Cardiac muscle cell (in vitro differentiated cells and primary cell): Measurements from ENCODE around the gene TTBK1. TPM values are rescaled to one million over a fixed set of nuclear protein-coding genes. Genes with fewer than 3 reads are reported as not detected.
A peak's percentile ranks its signal among the peaks of the same experiment; 100 is the strongest.

Source experiments
- DNase-seq, 2 donors: peaks; one replicate each; pipeline versions ENCODE4 v3.0.0 to v3.0.0-alpha.2; 2010 to 2017; ENCODE audit warnings: low read depth in 1 of 2, low spot score in 1 of 2
- H3K27ac ChIP-seq: fragments of 200-600 bp; sonication (generic); 2 replicates; pipeline ENCODE4 v1.5.1; 2016
- H3K27me3 ChIP-seq: fragments of 200-600 bp; sonication (generic); 2 replicates; pipeline ENCODE4 v1.6.0; 2016; ENCODE audit warnings: control low read depth
- H3K36me3 ChIP-seq: fragments of 200-600 bp; sonication (generic); 2 replicates; pipeline ENCODE4 v1.5.1; 2016; ENCODE audit warnings: control low read depth
- H3K4me1 ChIP-seq: fragments of 200-600 bp; sonication (generic); 2 replicates; pipeline ENCODE4 v1.8.1; 2017; ENCODE audit warnings: low read depth, mild to moderate bottlenecking, mixed run types
- H3K4me3 ChIP-seq: fragments of 200-600 bp; sonication (generic); 2 replicates; pipeline ENCODE4 v1.5.1; 2016; ENCODE audit warnings: mild to moderate bottlenecking
- H3K9me3 ChIP-seq: fragments of 200-600 bp; sonication (generic); 2 replicates; pipeline ENCODE4 v1.5.1; 2017; ENCODE audit warnings: low read depth, mild to moderate bottlenecking, control low read depth
- CTCF ChIP-seq: IDR thresholded peaks from 2 replicates; pipeline ENCODE4 v1.5.1; 2012; ENCODE audit warnings: low read depth, mild to moderate bottlenecking, low read length
- polyA plus RNA-seq: library from polyadenylated mRNA; unstranded; fragments of >200 nt; fragmentation: Nextera tagmentation; extraction: Ambion mirVana; gene quantifications from 2 replicates; pipeline ENCODE4 v1.2.1, GENCODE V29; 2016
- total RNA-seq: library from RNA; depleted of rRNA; stranded (reverse); fragments of >200 nt; gene quantifications from 2 replicates; pipeline ENCODE4 v1.2.3, GENCODE V29; 2016

The TTBK1 gene
- total and polyA plus RNA-seq, 2 experiments from 2014 or later = 0.15 to 1.0 TPM

GRCh38 chr6:43308101-43308989, 65.1 kb downstream of the TTBK1 start, which contains the start of gene CRIP3:
Gene CRIP3, minus strand, starts transcription at chr6:43308826. Its CDS starts 34 bp downstream, at chr6:43308792.
- Histone ChIP-seq H3K27ac (no peak within 1 kb of the TSS), H3K4me3 (peak within 1 kb of the TSS; percentile 9), H3K27me3 (peaks cover 11% of the 10 kb centered on the region), H3K9me3 (no peaks in the 10 kb centered on the region), H3K36me3 (no peaks in the 10 kb centered on the region), H3K4me1 (no peaks in the 10 kb centered on the region)
- TF ChIP-seq CTCF = peak; percentile 33
- DNase-seq = peak; percentile 36 to 67

GRCh38 chr6:43308990-43309477, 65.8 kb downstream of the TTBK1 start:
- Histone ChIP-seq H3K36me3 (no peaks in the 10 kb centered on the region), H3K27ac (no peak overlapping the region), H3K4me1 (no peaks in the 10 kb centered on the region), H3K27me3 (peaks cover 11% of the 10 kb centered on the region), H3K9me3 (no peaks in the 10 kb centered on the region), H3K4me3 (peak overlapping the region; percentile 9)
- no peak for TF ChIP-seq CTCF
- no peak for DNase-seq

GRCh38 chr6:43310134-43310533, 66.9 kb downstream of the TTBK1 start:
- peaks cover 11% of the 10 kb centered on the region for H3K27me3 ChIP-seq
- H3K4me3 ChIP-seq = no peak overlapping the region
- no peaks in the 10 kb centered on the region for H3K36me3 ChIP-seq
- H3K27ac ChIP-seq = no peak overlapping the region
- TF ChIP-seq CTCF = no peak
- no peaks in the 10 kb centered on the region for H3K4me1 ChIP-seq
- no peaks in the 10 kb centered on the region for H3K9me3 ChIP-seq
- DNase-seq = no peak

- H3K9me3 ChIP-seq = no peaks in the 10 kb centered on the region
- H3K27me3 ChIP-seq = peaks cover 11% of the 10 kb centered on the region
- H3K36me3 ChIP-seq = no peaks in the 10 kb centered on the region
- H3K4me1 ChIP-seq = no peaks in the 10 kb centered on the region
- H3K27ac ChIP-seq = no peak overlapping the region
- TF ChIP-seq CTCF = no peak
- no peak overlapping the region for H3K4me3 ChIP-seq
- DNase-seq = no peak
Measured at GRCh38 chr6:43310624-43311023, 67.3 kb downstream of the TTBK1 start.

GRCh38 chr6:43311666-43312065, 68.4 kb downstream of the TTBK1 start:
- TF ChIP-seq CTCF = no peak
- no peaks in the 10 kb centered on the region for H3K36me3 ChIP-seq
- H3K27me3 ChIP-seq = peaks cover 11% of the 10 kb centered on the region
- no peak for DNase-seq
- no peak overlapping the region for H3K4me3 ChIP-seq
- H3K4me1 ChIP-seq = no peaks in the 10 kb centered on the region
- H3K27ac ChIP-seq = no peak overlapping the region
- no peaks in the 10 kb centered on the region for H3K9me3 ChIP-seq
